G401.6 (cell line): ENCODE results near the gene HHLA2.
"Not testable (repeated sequence)": the region's sequence is repeated elsewhere in the genome, so short reads cannot be mapped to it uniquely, and the experiment has no call there.

ENCODE experiments used
- FAIRE-seq: peaks from 2 replicates; lab custom pipeline; 2012; peaks lifted over from hg19 to GRCh38; lab: Jason Lieb, UNC

The HHLA2 gene

GRCh38 chr3:108296239-108296638, at the start of gene HHLA2:
Gene HHLA2, plus strand, starts transcription at chr3:108296548. Its CDS starts 55,266 bp downstream, at chr3:108351814.
- no peak for FAIRE-seq

GRCh38 chr3:108250626-108251025, 45.7 kb upstream of the HHLA2 start:
- no peak for FAIRE-seq

GRCh38 chr3:108251265-108251664, 45.1 kb upstream of the HHLA2 start:
- FAIRE-seq = no peak

GRCh38 chr3:108251844-108252243, 44.5 kb upstream of the HHLA2 start:
- FAIRE-seq = no peak

- FAIRE-seq = no peak
These were observed 41.2 kb upstream of the HHLA2 start for GRCh38 chr3:108255131-108255530.

GRCh38 chr3:108264534-108265298, 31.6 kb upstream of the HHLA2 start:
- FAIRE-seq = not testable (repeated sequence)

GRCh38 chr3:108268235-108268634, 28.1 kb upstream of the HHLA2 start:
- FAIRE-seq = not testable (repeated sequence)

GRCh38 chr3:108271626-108272025, 24.7 kb upstream of the HHLA2 start:
- no peak for FAIRE-seq

GRCh38 chr3:108279066-108279465, 17.3 kb upstream of the HHLA2 start:
- not testable (repeated sequence) for FAIRE-seq

GRCh38 chr3:108280476-108280875, 15.9 kb upstream of the HHLA2 start:
- FAIRE-seq = no peak

GRCh38 chr3:108281670-108282069, 14.7 kb upstream of the HHLA2 start:
- no peak for FAIRE-seq

GRCh38 chr3:108283006-108283405, 13.3 kb upstream of the HHLA2 start:
- no peak for FAIRE-seq

GRCh38 chr3:108283989-108284388, 12.4 kb upstream of the HHLA2 start:
- no peak for FAIRE-seq

- FAIRE-seq = no peak
These were observed 11.2 kb upstream of the HHLA2 start for GRCh38 chr3:108285176-108285575.

- no peak for FAIRE-seq
These were observed 9.2 kb upstream of the HHLA2 start for GRCh38 chr3:108287146-108287545.

GRCh38 chr3:108288193-108288592, 8.2 kb upstream of the HHLA2 start:
- not testable (repeated sequence) for FAIRE-seq

- no peak for FAIRE-seq
These were observed 7.2 kb upstream of the HHLA2 start for GRCh38 chr3:108289159-108289558.

- no peak for FAIRE-seq
These were observed 3.9 kb upstream of the HHLA2 start for GRCh38 chr3:108292450-108292849.

- FAIRE-seq = no peak
These were observed 3.4 kb upstream of the HHLA2 start for GRCh38 chr3:108292905-108293328.

GRCh38 chr3:108293858-108294257, 2.5 kb upstream of the HHLA2 start:
- no peak for FAIRE-seq

- no peak for FAIRE-seq
These were observed 750 bp upstream of the HHLA2 start for GRCh38 chr3:108295421-108296175.

- FAIRE-seq = no peak
These were observed 1.3 kb downstream of the HHLA2 start for GRCh38 chr3:108297647-108298046.

GRCh38 chr3:108298056-108298455, 1.7 kb downstream of the HHLA2 start:
- FAIRE-seq = no peak
